ENCODE results near the gene PLOD1.
"Not testable (repeated sequence)": the region's sequence is repeated elsewhere in the genome, so short reads cannot be mapped to it uniquely, and the experiment has no call there.

GRCh38 chr1:11894501-11894900 lies 40.0 kb upstream of the PLOD1 start:
- TF ChIP-seq REST (IDR thresholded peaks at IDR 0.05; ENCODE audit: borderline replicate concordance); CTCF (IDR thresholded peaks at IDR 0.05; ENCODE audit: poor library complexity, severe bottlenecking); POLR2AphosphoS5 (IDR thresholded peaks at IDR 0.05); EZH2 (IDR thresholded peaks at IDR 0.05; ENCODE audit: borderline replicate concordance, insufficient read depth, low read length, poor library complexity, severe bottlenecking): not testable (repeated sequence)
